ENCODE data around the gene CD200R1L. TPM values are rescaled to one million over a fixed set of nuclear protein-coding genes. Genes with fewer than 3 reads are reported as not detected.
A peak's percentile ranks its signal among the peaks of the same experiment; 100 is the strongest.

CD200R1L gene
- total RNA-seq, 3 donors from 2014 or later, result not detected

DNA sequence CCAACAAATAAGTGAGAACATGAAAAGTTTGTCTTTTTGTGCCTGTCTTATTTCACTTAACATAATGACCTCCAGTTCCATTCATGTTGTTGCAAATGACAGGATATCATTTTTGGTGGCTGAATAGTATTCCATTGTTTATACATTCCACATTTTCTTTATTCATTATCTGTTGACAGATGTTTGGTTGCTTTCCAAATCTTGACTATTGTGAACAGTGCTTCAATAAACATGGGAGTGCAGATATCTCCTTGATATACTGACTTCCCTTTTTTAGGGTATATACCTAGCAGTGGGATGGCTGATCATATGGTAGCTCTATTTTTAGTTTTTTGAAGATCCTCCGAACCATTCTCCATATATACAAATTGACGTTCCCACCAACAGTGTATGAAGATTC is 19.1 kb upstream of the CD200R1L start:
- H3K4me1 ChIP-seq (ENCODE audit: low read depth), result no peaks in the 10 kb centered on the region
- ATAC-seq (no peak), DNase-seq (no peak)
- no peaks in the 10 kb centered on the region for H3K36me3 ChIP-seq (ENCODE audit: low read depth)
- H3K4me3 ChIP-seq, result no peak overlapping the region
- peaks cover 5% of the 10 kb centered on the region for H3K9me3 ChIP-seq
- intact Hi-C loops (cut with DNase I, micrococcal nuclease), result no loop called here
- TF ChIP-seq, protein P1, sequence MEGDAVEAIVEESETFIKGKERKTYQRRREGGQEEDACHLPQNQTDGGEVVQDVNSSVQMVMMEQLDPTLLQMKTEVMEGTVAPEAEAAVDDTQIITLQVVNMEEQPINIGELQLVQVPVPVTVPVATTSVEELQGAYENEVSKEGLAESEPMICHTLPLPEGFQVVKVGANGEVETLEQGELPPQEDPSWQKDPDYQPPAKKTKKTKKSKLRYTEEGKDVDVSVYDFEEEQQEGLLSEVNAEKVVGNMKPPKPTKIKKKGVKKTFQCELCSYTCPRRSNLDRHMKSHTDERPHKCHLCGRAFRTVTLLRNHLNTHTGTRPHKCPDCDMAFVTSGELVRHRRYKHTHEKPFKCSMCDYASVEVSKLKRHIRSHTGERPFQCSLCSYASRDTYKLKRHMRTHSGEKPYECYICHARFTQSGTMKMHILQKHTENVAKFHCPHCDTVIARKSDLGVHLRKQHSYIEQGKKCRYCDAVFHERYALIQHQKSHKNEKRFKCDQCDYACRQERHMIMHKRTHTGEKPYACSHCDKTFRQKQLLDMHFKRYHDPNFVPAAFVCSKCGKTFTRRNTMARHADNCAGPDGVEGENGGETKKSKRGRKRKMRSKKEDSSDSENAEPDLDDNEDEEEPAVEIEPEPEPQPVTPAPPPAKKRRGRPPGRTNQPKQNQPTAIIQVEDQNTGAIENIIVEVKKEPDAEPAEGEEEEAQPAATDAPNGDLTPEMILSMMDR (IDR thresholded peaks at IDR 0.05), result no peak

DNA sequence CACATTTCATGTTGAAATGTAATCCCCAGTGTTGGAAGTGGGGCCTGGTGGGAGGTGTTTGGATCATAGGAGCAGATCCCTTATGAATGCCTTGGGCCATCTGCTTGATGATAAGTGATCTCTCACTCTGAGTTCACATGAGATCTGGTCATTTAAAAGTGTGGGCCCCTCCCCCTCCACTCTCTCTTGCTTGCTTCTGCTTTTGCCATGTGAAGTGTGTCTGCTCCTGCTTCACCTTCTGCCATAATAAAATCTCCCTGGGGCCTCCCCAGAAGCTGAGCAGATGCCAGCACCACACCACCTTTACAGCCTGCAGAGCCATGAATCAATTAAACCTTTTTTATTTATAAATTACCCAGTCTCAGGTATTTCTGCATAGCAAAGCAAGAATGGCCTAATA is 14.2 kb upstream of the CD200R1L start:
- intact Hi-C loops (cut with DNase I, micrococcal nuclease), result no loop called here

DNA sequence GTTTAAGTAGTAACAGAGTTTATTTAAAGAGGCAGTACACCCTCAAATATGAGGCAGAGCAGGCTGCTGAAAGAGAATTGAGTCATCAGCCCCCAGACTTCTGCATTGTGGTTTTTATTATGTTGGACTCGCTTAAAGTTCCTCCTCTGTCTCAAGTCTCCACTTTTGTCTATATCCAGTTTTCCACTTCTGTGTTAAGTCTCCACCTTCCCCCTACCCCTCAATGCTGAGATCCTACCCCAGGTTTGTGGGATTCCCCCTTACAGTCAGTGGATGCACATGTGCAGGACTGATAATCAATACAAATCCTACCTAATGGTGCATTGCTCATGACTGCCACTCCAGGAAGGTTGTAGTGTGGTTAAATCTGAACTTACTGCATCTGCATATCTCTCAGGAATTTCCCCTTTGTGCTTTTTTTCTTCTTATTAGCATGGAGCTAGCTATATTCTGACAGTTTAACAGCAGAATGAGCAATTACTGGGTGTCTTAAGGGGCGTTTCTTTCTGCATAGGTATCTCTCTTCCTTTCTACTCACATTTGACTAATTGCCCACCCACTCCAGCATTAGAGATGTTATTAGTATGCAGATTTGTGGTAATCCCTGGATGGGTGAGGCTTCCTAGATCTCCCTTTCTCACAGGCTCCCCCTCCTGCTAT is 11.9 kb upstream of the CD200R1L start:
- intact Hi-C loops (cut with DNase I, micrococcal nuclease), result no loop called here
- DNase-seq, result peak in 1 of 3 donors; percentile 17
- H3K9me3 ChIP-seq, result peaks cover 3% of the 10 kb centered on the region
- H3K4me3 ChIP-seq, result no peak overlapping the region
- H3K4me1 ChIP-seq (ENCODE audit: low read depth), result no peaks in the 10 kb centered on the region
- TF ChIP-seq, protein P1 (IDR thresholded peaks at IDR 0.05), result no peak
- peak; percentile 42 for ATAC-seq
- no peaks in the 10 kb centered on the region for H3K36me3 ChIP-seq (ENCODE audit: low read depth)

More for the DNA sequence above, 14.2 kb upstream of the CD200R1L start:
- Histone ChIP-seq H3K4me3 (no peak overlapping the region), H3K36me3 (ENCODE audit: low read depth) (no peaks in the 10 kb centered on the region), H3K9me3 (peaks cover 3% of the 10 kb centered on the region), H3K4me1 (ENCODE audit: low read depth) (no peaks in the 10 kb centered on the region)
- TF ChIP-seq, protein P1 (IDR thresholded peaks at IDR 0.05), result no peak
- DNase-seq (peak in 1 of 3 donors; percentile 6), ATAC-seq (no peak)

DNA sequence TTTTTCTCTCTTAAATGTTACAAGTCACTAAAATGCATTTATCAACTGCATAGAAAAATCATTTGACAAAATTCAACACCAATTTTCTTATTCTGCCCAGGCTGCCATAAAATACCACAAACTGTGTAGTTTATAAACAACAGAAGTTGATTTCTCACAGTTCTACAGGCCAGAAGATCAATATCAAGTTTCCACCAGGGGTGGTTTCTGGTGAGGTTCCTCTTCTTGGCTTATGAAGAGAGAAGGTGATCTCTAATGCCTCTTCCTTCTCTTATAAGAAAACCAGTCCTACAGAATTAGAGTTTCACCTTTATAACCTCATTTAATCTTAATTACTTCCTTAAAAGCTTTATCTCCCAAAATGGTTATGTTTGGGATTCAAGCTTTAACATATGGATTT is 10.9 kb upstream of the CD200R1L start:
- ATAC-seq, result no peak
- H3K9me3 ChIP-seq, result peaks cover 3% of the 10 kb centered on the region
- TF ChIP-seq, protein P1 (IDR thresholded peaks at IDR 0.05), result no peak
- no peaks in the 10 kb centered on the region for H3K4me1 ChIP-seq (ENCODE audit: low read depth)
- DNase-seq, result no peak
- intact Hi-C loops (cut with DNase I, micrococcal nuclease), result no loop called here
- H3K36me3 ChIP-seq (ENCODE audit: low read depth), result no peaks in the 10 kb centered on the region
- no peak overlapping the region for H3K4me3 ChIP-seq

DNA sequence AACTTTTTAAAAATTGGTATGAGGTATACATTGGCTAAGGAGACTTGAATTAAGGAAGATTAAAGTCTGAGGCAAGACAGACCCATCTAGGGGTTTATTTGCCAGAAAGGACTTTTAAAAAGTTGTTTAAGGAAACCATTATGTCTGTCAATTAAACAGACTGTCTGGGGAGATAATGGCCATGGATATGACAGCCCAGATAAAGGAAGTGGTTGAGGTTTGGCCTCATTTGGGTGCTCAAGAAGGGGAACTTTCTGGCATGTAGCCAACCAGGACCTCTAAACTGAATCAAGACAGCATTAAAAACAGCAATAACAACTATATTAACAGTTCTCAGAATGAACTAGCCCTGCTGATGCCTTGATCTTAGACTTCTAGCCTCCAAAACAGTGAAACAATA is 9.9 kb upstream of the CD200R1L start:
- TF ChIP-seq, protein P1 (IDR thresholded peaks at IDR 0.05), result no peak
- peaks cover 3% of the 10 kb centered on the region for H3K9me3 ChIP-seq
- intact Hi-C loops (cut with DNase I, micrococcal nuclease), result no loop called here
- H3K36me3 ChIP-seq (ENCODE audit: low read depth), result no peaks in the 10 kb centered on the region
- no peaks in the 10 kb centered on the region for H3K4me1 ChIP-seq (ENCODE audit: low read depth)
- ATAC-seq (peak; percentile 52), DNase-seq (peak in 1 of 3 donors; percentile 29)
- no peak overlapping the region for H3K4me3 ChIP-seq
